Vagina (tissue), 2 donors: ENCODE results near the gene GKN2. TPM values are rescaled to one million over a fixed set of nuclear protein-coding genes. Genes with fewer than 3 reads are reported as not detected.

Source experiments
- DNase-seq, 2 donors: peaks; one replicate each; pipeline ENCODE4 v3.0.0-alpha.2; 2017; ENCODE audit errors: extremely low spot score in 2 of 2
- H3K27ac ChIP-seq: fragments of 200-600 bp; sonication (generic); one replicate; pipeline ENCODE4 v1.5.1; 2019
- H3K27me3 ChIP-seq: fragments of 200-600 bp; sonication (generic); one replicate; pipeline ENCODE4 v1.5.1; 2019
- H3K36me3 ChIP-seq, 2 donors: fragments of 200-600 bp; sonication (generic); one replicate each; pipeline ENCODE4 v1.5.1; 2017 to 2019
- H3K4me1 ChIP-seq: fragments of 200-600 bp; sonication (generic); one replicate; pipeline ENCODE4 v1.5.1; 2019
- H3K4me3 ChIP-seq, 2 donors: fragments of 200-600 bp; sonication (generic); 1 replicate in 1 of 2; 2 replicates in 1 of 2; pipeline ENCODE4 v1.5.1; 2016 to 2019
- H3K9me3 ChIP-seq: fragments of 200-600 bp; sonication (generic); one replicate; pipeline ENCODE4 v1.5.1; 2019
- CTCF ChIP-seq, 3 experiments: fragments of 450-650 bp in 2 of 3; fragments of 200-600 bp in 1 of 3; sonication (generic) in 1 of 3; IDR thresholded peaks; one replicate each; pipeline ENCODE4 v1.5.1; 2017 to 2019; ENCODE audit warnings: antibody characterized with exemption in 3 of 3, mild to moderate bottlenecking in 2 of 3, moderate library complexity in 2 of 3
- POLR2A ChIP-seq, 2 donors: fragments of 450-650 bp; IDR thresholded peaks; one replicate each; pipeline ENCODE4 v1.6.1; 2017; ENCODE audit warnings: antibody characterized with exemption in 2 of 2, mild to moderate bottlenecking in 2 of 2, moderate library complexity in 2 of 2
- POLR2AphosphoS5 ChIP-seq, 2 donors: sonication (generic); formaldehyde crosslinking; IDR thresholded peaks; one replicate each; pipeline ENCODE4 v1.9.0; 2017; ENCODE audit warnings: antibody characterized with exemption in 2 of 2, mild to moderate bottlenecking in 2 of 2, low read depth in 1 of 2; ENCODE audit not compliant: insufficient read depth in 1 of 2
- intact Hi-C: fragments of 100-400 bp; cut with DNase I; formaldehyde crosslinking; loops from one replicate; pipeline ENCODE4 v1.15.1; 2023
- total RNA-seq: library from RNA; depleted of rRNA; stranded (reverse); fragments of >200 nt; gene quantifications from one replicate; pipeline ENCODE4 v1.2.3, GENCODE V29; 2016

GKN2 gene
- total RNA-seq, 1 donor from 2014 or later: not detected

- H3K4me3 ChIP-seq: no peak overlapping the region
- peaks cover 12% of the 10 kb centered on the region for H3K4me1 ChIP-seq
- H3K27me3 ChIP-seq: no peaks in the 10 kb centered on the region
- H3K27ac ChIP-seq: no peak overlapping the region
- H3K9me3 ChIP-seq: no peaks in the 10 kb centered on the region
- TF ChIP-seq POLR2AphosphoS5 (IDR thresholded peaks at IDR 0.05; ENCODE audit: insufficient read depth in 1 of 2, low read depth in 1 of 2): no peak
- TF ChIP-seq CTCF (IDR thresholded peaks at IDR 0.05): no peak
- TF ChIP-seq POLR2A (IDR thresholded peaks at IDR 0.05): no peak
- intact Hi-C loops: loop anchor here (10.0 kb wide), 1 partner anchor 162 kb away; no protein-coding TSS in a partner anchor
- no peak for DNase-seq
- H3K36me3 ChIP-seq: no peaks in the 10 kb centered on the region
Measured at GRCh38 chr2:68917034-68917718, 35.5 kb downstream of the GKN2 start.

GRCh38 chr2:68916226-68916625 lies 36.5 kb downstream of the GKN2 start:
- H3K4me1 ChIP-seq: peaks cover 12% of the 10 kb centered on the region
- no peak for TF ChIP-seq POLR2AphosphoS5 (IDR thresholded peaks at IDR 0.05; ENCODE audit: insufficient read depth in 1 of 2, low read depth in 1 of 2)
- no peaks in the 10 kb centered on the region for H3K36me3 ChIP-seq
- H3K27me3 ChIP-seq: no peaks in the 10 kb centered on the region
- intact Hi-C loops: loop anchor here (10.0 kb wide), 1 partner anchor 161 kb away; no protein-coding TSS in a partner anchor
- no peak for DNase-seq
- no peak overlapping the region for H3K27ac ChIP-seq
- no peaks in the 10 kb centered on the region for H3K9me3 ChIP-seq
- no peak overlapping the region for H3K4me3 ChIP-seq

- TF ChIP-seq POLR2AphosphoS5 (IDR thresholded peaks at IDR 0.05; ENCODE audit: insufficient read depth in 1 of 2, low read depth in 1 of 2) (no peak), POLR2A (IDR thresholded peaks at IDR 0.05) (no peak), CTCF (IDR thresholded peaks at IDR 0.05) (no peak)
- Histone ChIP-seq H3K36me3 (no peaks in the 10 kb centered on the region), H3K4me1 (peaks cover 12% of the 10 kb centered on the region), H3K27ac (no peak overlapping the region), H3K27me3 (no peaks in the 10 kb centered on the region), H3K4me3 (no peak overlapping the region), H3K9me3 (no peaks in the 10 kb centered on the region)
- intact Hi-C loops: loop anchor here (10.0 kb wide), 1 partner anchor 161 kb away; no protein-coding TSS in a partner anchor
- no peak for DNase-seq
Measured at GRCh38 chr2:68915393-68915792, 37.3 kb downstream of the GKN2 start.

GRCh38 chr2:68913359-68913758 lies 39.3 kb downstream of the GKN2 start:
- H3K36me3 ChIP-seq: no peaks in the 10 kb centered on the region
- TF ChIP-seq CTCF (IDR thresholded peaks at IDR 0.05) (no peak), POLR2AphosphoS5 (IDR thresholded peaks at IDR 0.05; ENCODE audit: insufficient read depth in 1 of 2, low read depth in 1 of 2) (no peak), POLR2A (IDR thresholded peaks at IDR 0.05) (no peak)
- DNase-seq: peak in 1 of 2 donors; percentile 31
- no peak overlapping the region for H3K27ac ChIP-seq
- H3K9me3 ChIP-seq: no peaks in the 10 kb centered on the region
- no peaks in the 10 kb centered on the region for H3K27me3 ChIP-seq
- intact Hi-C loops: loop anchor here (10.0 kb wide), 1 partner anchor 159 kb away; no protein-coding TSS in a partner anchor
- no peak overlapping the region for H3K4me3 ChIP-seq
- H3K4me1 ChIP-seq: peaks cover 19% of the 10 kb centered on the region

GRCh38 chr2:68912732-68913131 lies 40.0 kb downstream of the GKN2 start:
- Histone ChIP-seq H3K4me3 (no peak overlapping the region), H3K9me3 (no peaks in the 10 kb centered on the region), H3K27me3 (no peaks in the 10 kb centered on the region), H3K27ac (no peak overlapping the region), H3K36me3 (no peaks in the 10 kb centered on the region), H3K4me1 (peaks cover 25% of the 10 kb centered on the region)
- no peak for DNase-seq
- intact Hi-C loops: loop anchor here (10.0 kb wide), 1 partner anchor 158 kb away; no protein-coding TSS in a partner anchor
- TF ChIP-seq POLR2A (IDR thresholded peaks at IDR 0.05) (no peak), CTCF (IDR thresholded peaks at IDR 0.05) (no peak), POLR2AphosphoS5 (IDR thresholded peaks at IDR 0.05; ENCODE audit: insufficient read depth in 1 of 2, low read depth in 1 of 2) (no peak)
